Neural cell (in vitro differentiated cells): ENCODE results near the gene OBSCN.

Experiments
- CTCF ChIP-seq: fragments of 450-650 bp; IDR thresholded peaks from 2 replicates; pipeline ENCODE4 v1.5.1; 2014; ENCODE audit warnings: antibody characterized with exemption, mild to moderate bottlenecking, moderate library complexity; ENCODE audit not compliant: poor library complexity, severe bottlenecking
- EP300 ChIP-seq: fragments of 450-650 bp; conservative IDR thresholded peaks from 2 replicates; pipeline ENCODE4 v1.6.1; 2014; ENCODE audit warnings: antibody characterized with exemption, mild to moderate bottlenecking, moderate library complexity; ENCODE audit not compliant: poor library complexity, severe bottlenecking
- EZH2 ChIP-seq: fragments of 200-600, 300-800 bp; shearing (Covaris generic), sonication (generic); IDR thresholded peaks from 2 replicates; pipeline ENCODE4 v1.6.1; 2014; ENCODE audit warnings: antibody characterized with exemption, low read length, borderline replicate concordance, mild to moderate bottlenecking; ENCODE audit not compliant: insufficient read depth, poor library complexity, severe bottlenecking
- MXI1 ChIP-seq: fragments of 450-650 bp; conservative IDR thresholded peaks from 2 replicates; pipeline ENCODE4 v1.6.1; 2014; ENCODE audit warnings: antibody characterized with exemption, mild to moderate bottlenecking; ENCODE audit not compliant: poor library complexity, severe bottlenecking
- POLR2AphosphoS5 ChIP-seq: IDR thresholded peaks from 2 replicates; pipeline ENCODE4 v1.6.1; 2012
- TAF1 ChIP-seq: IDR thresholded peaks from 2 replicates; pipeline ENCODE4 v1.6.1; 2012; ENCODE audit warnings: low read depth
- TF ChIP-seq, protein P1 (sequence below): IDR thresholded peaks from 2 replicates; pipeline ENCODE4 v1.6.1; 2012; ENCODE audit warnings: borderline replicate concordance

DNA sequence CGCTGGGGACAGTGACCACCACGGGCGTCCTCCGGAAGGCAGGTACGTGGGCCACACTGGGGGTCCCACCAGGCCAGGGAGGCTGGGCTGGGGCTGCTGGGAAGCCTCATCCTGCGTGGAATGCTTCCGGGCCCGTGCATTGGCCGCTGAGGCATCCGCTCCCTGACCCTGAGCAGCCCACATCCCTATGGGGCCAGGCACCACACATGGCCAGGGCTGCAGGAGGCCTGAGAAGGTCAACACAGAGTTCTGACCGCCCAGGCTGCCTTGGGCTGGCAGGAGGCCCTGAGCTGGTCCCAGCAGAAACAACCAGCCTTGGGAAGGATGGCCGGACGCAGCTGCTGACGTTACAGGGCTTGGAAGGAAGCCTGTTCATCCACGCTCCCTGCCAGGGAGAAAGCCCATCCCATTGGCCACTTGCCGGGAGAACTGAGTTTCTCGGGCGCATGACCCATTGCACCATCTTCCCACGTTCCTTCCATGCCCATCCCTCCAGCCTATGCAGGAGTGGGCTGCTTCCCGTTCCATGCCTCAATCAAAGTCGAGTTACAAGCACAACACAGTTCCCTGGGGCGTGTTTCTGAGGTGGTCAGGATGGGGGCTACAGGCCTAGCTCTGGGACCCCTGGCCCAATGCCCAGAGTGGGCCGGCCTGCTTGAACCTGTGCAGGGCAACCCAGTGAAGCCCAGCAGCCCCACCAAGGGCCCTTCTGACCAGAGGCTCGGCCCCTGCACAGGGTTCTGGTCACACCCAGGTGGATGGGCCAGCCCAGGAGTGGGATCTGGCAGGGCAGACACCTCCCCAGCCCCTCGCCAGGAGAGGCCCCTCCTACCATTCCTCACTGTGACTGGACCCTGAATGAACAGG lies 167.1 kb downstream of the OBSCN start:
- no peak for TF ChIP-seq MXI1
- TF ChIP-seq CTCF = no peak
- TF ChIP-seq TAF1 = no peak
- no peak for TF ChIP-seq EZH2
- TF ChIP-seq POLR2AphosphoS5 = no peak
- TF ChIP-seq EP300 = no peak
- TF ChIP-seq, protein P1, sequence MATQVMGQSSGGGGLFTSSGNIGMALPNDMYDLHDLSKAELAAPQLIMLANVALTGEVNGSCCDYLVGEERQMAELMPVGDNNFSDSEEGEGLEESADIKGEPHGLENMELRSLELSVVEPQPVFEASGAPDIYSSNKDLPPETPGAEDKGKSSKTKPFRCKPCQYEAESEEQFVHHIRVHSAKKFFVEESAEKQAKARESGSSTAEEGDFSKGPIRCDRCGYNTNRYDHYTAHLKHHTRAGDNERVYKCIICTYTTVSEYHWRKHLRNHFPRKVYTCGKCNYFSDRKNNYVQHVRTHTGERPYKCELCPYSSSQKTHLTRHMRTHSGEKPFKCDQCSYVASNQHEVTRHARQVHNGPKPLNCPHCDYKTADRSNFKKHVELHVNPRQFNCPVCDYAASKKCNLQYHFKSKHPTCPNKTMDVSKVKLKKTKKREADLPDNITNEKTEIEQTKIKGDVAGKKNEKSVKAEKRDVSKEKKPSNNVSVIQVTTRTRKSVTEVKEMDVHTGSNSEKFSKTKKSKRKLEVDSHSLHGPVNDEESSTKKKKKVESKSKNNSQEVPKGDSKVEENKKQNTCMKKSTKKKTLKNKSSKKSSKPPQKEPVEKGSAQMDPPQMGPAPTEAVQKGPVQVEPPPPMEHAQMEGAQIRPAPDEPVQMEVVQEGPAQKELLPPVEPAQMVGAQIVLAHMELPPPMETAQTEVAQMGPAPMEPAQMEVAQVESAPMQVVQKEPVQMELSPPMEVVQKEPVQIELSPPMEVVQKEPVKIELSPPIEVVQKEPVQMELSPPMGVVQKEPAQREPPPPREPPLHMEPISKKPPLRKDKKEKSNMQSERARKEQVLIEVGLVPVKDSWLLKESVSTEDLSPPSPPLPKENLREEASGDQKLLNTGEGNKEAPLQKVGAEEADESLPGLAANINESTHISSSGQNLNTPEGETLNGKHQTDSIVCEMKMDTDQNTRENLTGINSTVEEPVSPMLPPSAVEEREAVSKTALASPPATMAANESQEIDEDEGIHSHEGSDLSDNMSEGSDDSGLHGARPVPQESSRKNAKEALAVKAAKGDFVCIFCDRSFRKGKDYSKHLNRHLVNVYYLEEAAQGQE = no peak
